Stimulated activated CD8-positive, alpha-beta memory T cell treated with anti-CD3 and anti-CD28 coated beads, Interleukin-12 subunit alpha, Interleukin-12 subunit beta, amount 100 ng/mL, for 24 hours (primary cell): ENCODE measurements around the gene NDUFA13.
A peak's percentile ranks its signal among the peaks of the same experiment; 100 is the strongest.

ENCODE experiments used
- DNase-seq: peaks from one replicate; pipeline ENCODE4 v3.0.0-alpha.2; 2020; ENCODE audit errors: extremely low read depth

Gene NDUFA13

DNA sequence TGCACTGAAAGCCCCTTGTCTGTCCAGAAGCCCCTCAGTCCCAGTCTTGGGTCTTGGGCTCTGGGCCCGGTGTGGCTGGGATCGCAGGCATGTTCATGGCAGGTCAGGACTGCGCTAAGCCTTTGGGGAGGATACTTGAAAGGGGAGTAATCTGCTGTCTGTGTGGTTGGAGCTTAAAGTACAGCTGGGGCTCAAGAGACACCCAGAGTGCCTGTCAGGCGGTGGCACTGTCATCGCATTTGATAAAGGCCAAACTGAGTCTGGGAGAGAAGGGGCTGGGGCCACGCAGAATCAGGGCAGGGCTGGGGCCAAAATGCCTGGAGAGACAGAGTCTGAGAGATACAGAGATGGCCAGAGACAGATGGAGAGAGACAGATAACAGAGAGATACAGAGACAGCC is 17.8 kb downstream of the NDUFA13 start:
- no peak for DNase-seq

DNA sequence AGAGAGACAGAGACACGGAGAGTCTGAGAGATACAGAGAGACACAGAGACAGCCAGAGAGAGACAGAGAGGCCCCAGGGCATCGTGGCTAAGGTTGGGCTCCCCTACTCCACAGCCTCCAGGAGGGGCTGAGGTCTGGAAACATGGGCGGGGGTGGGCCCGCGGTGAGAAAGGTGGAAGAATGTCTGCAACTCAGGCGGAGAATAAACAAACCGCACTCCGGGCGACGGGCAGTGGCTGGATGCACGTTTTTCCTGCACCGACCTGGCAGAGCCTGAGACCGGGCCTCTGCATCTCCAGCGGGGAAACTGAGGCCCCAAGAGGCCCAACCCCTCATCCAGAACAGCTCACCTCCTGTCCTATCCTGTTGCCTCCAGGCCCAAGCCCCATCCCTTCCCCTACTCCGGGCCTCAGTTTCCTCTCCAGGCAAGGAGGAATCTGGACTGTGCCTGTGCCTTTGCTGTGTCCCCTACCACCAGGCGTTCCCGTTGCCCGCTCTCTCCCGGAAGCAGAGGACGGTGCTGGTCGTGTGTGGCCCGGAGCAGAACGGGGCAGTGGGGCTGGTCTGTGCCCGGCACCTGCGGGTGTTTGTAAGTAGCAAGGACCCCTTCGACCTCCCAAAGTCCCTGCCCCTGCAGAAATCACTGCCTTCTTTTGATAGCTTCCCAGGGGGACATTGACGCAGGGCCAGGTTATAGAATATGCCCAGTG is 18.7 kb downstream of the NDUFA13 start:
- no peak for DNase-seq

GRCh38 chr19:19535311-19536191 is 19.5 kb downstream of the NDUFA13 start:
- DNase-seq: no peak

- DNase-seq: no peak
Observed at GRCh38 chr19:19537075-19538048, 21.3 kb downstream of the NDUFA13 start.

- DNase-seq: no peak
Observed at GRCh38 chr19:19538061-19538784, 22.2 kb downstream of the NDUFA13 start, which contains the start of gene CILP2. CILP2 (plus strand) TSS chr19:19538265; CDS start chr19:19538350, 85 bp downstream.

- no peak for DNase-seq
Observed at GRCh38 chr19:19538785-19539166, 22.8 kb downstream of the NDUFA13 start.

- no peak for DNase-seq
Observed at GRCh38 chr19:19539698-19540063, 23.7 kb downstream of the NDUFA13 start.

DNA sequence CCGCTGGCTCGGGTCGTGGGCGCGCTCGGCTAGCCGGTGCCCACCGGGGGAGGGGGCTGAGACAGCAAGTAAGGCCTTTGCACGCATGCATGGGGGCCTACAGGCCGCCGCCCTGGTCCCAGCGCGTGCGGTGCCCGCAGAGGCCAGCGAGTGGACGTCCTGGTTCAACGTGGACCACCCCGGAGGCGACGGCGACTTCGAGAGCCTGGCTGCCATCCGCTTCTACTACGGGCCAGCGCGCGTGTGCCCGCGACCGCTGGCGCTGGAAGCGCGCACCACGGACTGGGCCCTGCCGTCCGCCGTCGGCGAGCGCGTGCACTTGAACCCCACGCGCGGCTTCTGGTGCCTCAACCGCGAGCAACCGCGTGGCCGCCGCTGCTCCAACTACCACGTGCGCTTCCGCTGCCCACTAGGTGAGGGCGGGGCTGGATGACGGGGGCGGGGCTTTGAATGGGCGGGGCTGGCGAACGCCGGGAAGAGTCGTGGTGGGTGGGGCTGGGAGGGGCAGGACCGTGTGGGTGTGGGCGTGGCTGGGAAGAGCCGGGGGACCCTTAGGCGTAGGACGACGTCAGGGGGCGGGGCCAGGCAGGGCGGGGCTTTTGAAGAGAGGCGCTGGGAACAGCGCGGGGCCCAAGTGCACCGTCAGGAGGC is 24.2 kb downstream of the NDUFA13 start:
- DNase-seq: peak; percentile 49

DNA sequence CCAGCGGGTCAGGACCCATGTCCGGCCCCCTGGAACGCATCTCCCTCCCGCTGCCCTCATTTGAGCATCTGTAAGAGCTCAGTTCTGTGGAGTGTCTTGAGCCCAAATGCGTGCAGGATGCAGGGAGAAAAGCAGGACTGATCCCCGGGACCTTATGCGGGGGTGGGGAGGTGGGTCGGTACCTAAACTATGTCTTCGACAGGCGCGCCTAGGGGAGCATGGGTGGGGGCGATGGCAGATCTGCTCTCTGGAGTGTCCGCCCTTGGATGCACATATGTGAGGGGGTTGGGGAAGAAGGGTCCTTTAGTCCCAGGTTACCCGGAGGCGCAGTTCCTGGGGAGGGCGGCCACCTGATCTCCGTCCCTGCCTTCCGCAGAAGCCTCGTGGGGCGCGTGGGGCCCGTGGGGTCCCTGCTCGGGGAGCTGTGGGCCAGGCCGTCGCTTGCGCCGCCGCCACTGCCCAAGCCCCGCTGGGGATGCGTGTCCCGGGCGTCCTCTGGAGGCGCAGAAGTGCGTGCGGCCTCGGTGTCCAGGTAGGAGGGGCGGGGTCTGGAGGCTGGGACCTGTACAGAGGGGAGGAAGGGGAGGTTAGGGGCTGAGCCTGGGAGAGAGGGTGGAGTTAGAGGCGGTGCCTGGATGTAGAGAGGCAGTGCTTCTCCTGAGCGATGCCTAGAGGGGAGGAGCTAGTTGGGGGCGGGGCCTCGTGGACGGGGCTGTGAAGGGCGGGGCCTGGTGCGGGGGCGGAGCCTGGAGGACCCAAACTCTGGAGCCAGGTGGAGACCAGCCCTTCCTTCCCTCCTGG is 24.9 kb downstream of the NDUFA13 start:
- DNase-seq: peak; percentile 51

DNA sequence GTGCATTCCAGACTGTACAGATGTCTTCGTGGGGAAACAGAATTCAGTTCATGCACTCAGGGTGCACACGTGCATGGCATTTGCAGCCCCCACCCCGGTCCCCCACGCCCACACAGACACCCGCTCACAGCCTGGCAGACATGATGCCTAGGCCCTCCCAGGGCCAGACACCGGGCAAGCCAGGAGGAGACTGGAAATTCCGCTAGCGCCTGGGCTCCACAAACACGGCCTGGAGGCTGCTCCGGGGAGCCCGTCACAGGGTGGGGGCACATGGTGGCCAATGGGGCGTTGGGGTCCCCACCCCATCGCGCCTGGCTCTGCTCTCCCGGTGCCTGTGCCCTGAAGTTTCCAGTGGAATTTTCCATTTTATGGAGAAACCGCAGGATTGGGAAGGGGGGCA is 25.6 kb downstream of the NDUFA13 start:
- DNase-seq: no peak

DNA sequence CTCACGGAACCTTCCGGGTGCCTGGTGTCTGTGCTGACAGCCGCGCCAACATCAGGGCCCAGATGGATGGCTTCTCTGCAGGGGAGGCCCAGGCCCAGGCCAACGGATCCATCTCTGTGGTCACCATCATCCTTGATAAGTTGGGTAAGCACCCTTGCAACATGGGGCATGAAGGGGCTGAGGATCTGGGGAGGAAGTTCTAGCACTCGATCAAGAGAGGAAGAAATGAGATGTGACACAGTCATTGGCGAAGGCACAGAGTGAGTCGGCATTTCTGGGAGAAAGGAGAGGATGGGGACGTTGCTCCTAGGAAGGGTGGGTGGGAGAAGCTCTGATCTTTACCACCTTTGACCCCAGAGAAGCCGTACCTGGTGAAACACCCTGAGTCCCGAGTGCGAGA is 26.5 kb downstream of the NDUFA13 start:
- DNase-seq: no peak

DNA sequence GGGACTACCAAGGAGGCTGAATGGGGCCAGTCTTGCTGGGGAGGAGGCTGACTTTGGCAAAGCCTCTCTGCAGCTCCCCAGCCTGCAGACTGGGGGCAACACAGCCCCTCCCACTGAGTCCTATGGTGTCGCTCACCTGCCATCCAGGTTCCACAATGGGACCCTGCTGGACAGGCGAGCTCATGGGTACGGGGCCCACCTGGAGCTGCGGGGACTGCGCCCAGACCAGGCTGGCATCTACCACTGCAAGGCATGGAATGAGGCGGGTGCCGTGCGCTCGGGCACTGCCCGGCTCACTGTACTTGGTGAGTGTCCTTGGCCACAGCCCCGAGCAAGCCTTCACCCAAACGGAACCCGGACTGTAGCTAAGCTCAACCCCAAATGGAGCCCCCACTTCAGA is 27.1 kb downstream of the NDUFA13 start:
- no peak for DNase-seq

DNA sequence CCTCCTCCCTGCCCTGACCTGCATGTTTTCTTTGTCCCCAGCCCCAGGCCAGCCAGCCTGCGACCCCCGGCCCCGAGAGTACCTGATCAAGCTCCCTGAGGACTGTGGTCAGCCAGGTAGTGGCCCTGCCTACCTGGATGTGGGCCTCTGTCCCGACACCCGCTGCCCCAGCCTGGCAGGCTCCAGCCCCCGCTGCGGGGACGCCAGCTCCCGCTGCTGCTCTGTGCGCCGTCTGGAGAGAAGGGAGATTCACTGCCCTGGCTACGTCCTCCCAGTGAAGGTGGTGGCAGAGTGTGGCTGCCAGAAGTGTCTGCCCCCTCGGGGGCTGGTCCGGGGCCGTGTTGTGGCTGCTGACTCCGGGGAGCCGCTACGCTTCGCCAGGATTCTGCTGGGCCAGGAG is 27.6 kb downstream of the NDUFA13 start:
- no peak for DNase-seq

DNA sequence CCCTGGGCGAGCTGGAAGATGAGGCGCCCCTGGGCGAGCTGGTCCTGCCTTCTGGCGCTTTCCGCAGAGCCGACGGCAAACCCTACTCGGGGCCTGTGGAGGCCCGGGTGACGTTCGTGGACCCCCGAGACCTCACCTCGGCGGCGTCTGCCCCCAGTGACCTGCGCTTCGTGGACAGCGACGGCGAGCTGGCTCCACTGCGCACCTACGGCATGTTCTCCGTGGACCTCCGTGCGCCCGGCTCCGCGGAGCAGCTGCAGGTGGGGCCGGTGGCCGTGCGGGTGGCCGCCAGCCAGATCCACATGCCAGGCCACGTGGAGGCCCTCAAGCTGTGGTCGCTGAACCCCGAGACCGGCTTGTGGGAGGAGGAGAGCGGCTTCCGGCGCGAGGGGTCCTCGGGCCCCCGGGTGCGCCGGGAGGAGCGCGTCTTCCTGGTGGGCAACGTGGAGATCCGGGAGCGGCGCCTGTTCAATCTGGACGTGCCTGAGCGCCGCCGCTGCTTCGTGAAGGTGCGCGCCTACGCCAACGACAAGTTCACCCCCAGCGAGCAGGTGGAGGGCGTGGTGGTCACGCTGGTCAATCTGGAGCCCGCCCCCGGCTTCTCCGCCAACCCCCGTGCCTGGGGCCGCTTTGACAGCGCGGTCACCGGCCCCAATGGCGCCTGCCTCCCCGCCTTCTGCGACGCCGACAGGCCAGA is 28.4 kb downstream of the NDUFA13 start:
- no peak for DNase-seq

DNA sequence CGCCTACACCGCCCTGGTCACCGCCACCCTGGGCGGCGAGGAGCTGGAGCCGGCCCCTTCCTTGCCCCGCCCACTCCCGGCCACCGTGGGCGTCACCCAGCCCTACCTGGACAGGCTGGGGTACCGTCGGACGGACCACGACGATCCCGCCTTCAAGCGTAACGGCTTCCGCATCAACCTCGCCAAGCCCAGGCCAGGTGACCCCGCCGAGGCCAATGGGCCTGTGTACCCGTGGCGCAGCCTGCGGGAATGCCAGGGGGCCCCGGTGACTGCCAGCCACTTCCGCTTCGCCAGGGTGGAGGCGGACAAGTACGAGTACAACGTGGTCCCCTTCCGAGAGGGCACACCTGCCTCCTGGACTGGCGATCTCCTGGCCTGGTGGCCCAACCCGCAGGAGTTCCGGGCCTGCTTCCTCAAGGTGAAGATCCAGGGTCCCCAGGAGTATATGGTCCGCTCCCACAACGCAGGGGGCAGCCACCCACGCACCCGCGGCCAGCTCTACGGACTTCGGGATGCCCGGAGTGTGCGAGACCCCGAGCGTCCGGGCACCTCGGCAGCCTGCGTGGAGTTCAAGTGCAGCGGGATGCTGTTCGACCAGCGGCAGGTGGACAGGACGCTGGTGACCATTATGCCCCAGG is 29.0 kb downstream of the NDUFA13 start:
- DNase-seq: no peak

GRCh38 chr19:19545707-19546106 is 29.7 kb downstream of the NDUFA13 start:
- no peak for DNase-seq

DNA sequence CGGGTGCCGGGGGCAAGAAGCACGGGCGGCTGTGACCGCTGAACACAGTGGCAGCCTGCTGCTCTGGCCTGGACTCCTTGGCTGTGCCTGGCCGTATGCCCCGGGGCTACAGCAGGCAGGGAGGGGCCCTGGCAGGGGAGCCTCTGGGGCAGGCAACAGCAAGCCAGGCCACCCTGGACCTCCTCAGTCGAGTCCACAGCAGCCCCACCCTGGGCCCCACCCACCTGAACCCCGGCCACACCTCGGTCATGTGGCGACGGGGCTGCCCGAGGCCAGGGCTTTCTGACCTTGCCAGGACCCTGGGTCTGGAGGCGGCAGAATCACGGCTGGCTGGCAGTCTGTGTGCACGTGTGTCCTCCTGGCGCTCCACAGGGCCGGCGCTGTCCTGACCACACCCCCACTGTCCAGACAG is 30.7 kb downstream of the NDUFA13 start:
- DNase-seq: no peak

- no peak for DNase-seq
Observed at GRCh38 chr19:19547674-19548336, 31.8 kb downstream of the NDUFA13 start.
